DOHH2 (cell line): ENCODE data around the gene FAAP20.

ENCODE experiments used
- H3F3A ChIP-seq: fragments of 200-600 bp; sonication (generic), shearing (Covaris generic); 2 replicates; pipeline ENCODE4 v1.6.0; 2016; ENCODE audit warnings: antibody characterized with exemption, mild to moderate bottlenecking; ENCODE audit not compliant: control insufficient read depth, insufficient read depth
- H3K27ac ChIP-seq: fragments of 200-600 bp; sonication (generic); 2 replicates; pipeline ENCODE4 v1.5.1; 2014; ENCODE audit warnings: low read depth, mild to moderate bottlenecking, low read length, moderate library complexity
- H3K27me3 ChIP-seq: fragments of 200-600 bp; sonication (generic); 2 replicates; pipeline ENCODE4 v1.6.1; 2014; ENCODE audit warnings: mild to moderate bottlenecking, low read length, mixed read lengths; ENCODE audit not compliant: control insufficient read depth
- H3K36me3 ChIP-seq: fragments of 200-600 bp; sonication (generic); 2 replicates; pipeline ENCODE4 v1.6.1; 2014; ENCODE audit warnings: mild to moderate bottlenecking, low read length, moderate library complexity, mixed read lengths; ENCODE audit not compliant: control insufficient read depth
- H3K4me1 ChIP-seq: fragments of 200-600 bp; sonication (generic); 2 replicates; pipeline ENCODE4 v1.6.1; 2014; ENCODE audit warnings: mild to moderate bottlenecking, low read length, mixed read lengths; ENCODE audit not compliant: control insufficient read depth
- H3K4me2 ChIP-seq: fragments of 200-600 bp; sonication (generic); 2 replicates; pipeline ENCODE4 v1.6.0; 2014; ENCODE audit warnings: mild to moderate bottlenecking, low read length, moderate library complexity
- H3K4me3 ChIP-seq: fragments of 200-600 bp; sonication (generic); 2 replicates; pipeline ENCODE4 v1.5.1; 2014; ENCODE audit warnings: mild to moderate bottlenecking, low read length, mixed read lengths
- H3K79me2 ChIP-seq: fragments of 200-600 bp; sonication (generic); 2 replicates; pipeline ENCODE4 v1.6.1; 2014; ENCODE audit warnings: mild to moderate bottlenecking, low read length, mixed read lengths; ENCODE audit not compliant: control insufficient read depth
- H3K9me2 ChIP-seq: fragments of 200-600 bp; sonication (generic); replicated peaks from 2 replicates; pipeline ENCODE4 v1.6.1; 2014; ENCODE audit warnings: mild to moderate bottlenecking, low read length, mixed read lengths; ENCODE audit not compliant: control insufficient read depth
- H3K9me3 ChIP-seq: fragments of 200-600 bp; sonication (generic); 2 replicates; pipeline ENCODE4 v1.6.1; 2014; ENCODE audit warnings: antibody characterized with exemption, low read length, mixed read lengths; ENCODE audit not compliant: control insufficient read depth, insufficient read depth
- H4K20me1 ChIP-seq: fragments of 200-600 bp; sonication (generic); 2 replicates; pipeline ENCODE4 v1.6.0; 2014; ENCODE audit warnings: low read depth, mild to moderate bottlenecking, antibody characterized with exemption, low read length, moderate library complexity; ENCODE audit not compliant: control insufficient read depth, insufficient read depth
- EZH2phosphoT487 ChIP-seq: fragments of 200-600 bp; sonication (generic); IDR thresholded peaks from 2 replicates; pipeline ENCODE4 v1.6.1; 2017; ENCODE audit warnings: borderline replicate concordance, mild to moderate bottlenecking, antibody characterized with exemption, low read length, moderate library complexity, mixed read lengths
- TF ChIP-seq, protein P1 (sequence below): fragments of 200-600 bp; sonication (generic); IDR thresholded peaks from one replicate; pipeline ENCODE4 v1.5.1; 2014; ENCODE audit warnings: antibody characterized with exemption, mild to moderate bottlenecking, low read depth, low read length; ENCODE audit not compliant: poor library complexity, severe bottlenecking

FAAP20 gene

DNA sequence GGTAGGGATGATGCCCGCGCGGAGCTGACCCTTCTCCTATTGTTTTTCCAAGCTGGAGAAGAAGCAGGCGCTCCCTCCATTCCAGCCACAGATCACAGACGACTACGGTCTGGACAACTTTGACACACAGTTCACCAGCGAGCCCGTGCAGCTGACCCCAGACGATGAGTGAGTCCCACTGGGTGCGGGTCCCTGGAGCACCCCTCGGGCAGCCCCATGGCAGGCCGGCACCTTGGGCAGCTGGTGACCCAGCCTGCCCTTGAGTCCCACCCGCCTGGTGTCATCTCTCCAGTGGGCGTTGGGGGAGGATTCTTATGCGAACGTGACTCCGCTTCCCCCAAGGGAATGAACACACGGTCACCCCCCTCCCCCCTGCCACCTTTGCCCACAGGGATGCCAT lies 10.0 kb downstream of the FAAP20 start:
- Histone ChIP-seq H3K79me2 (no peaks in the 10 kb centered on the region), H3K27ac (no peak overlapping the region), H3K4me1 (peaks cover 3% of the 10 kb centered on the region), H3K9me3 (no peaks in the 10 kb centered on the region), H3F3A (no peaks in the 10 kb centered on the region), H4K20me1 (no peaks in the 10 kb centered on the region), H3K27me3 (no peaks in the 10 kb centered on the region), H3K4me3 (no peak overlapping the region), H3K9me2 (no peaks in the 10 kb centered on the region), H3K4me2 (no peak overlapping the region), H3K36me3 (no peaks in the 10 kb centered on the region)
- TF ChIP-seq EZH2phosphoT487 = no peak

DNA sequence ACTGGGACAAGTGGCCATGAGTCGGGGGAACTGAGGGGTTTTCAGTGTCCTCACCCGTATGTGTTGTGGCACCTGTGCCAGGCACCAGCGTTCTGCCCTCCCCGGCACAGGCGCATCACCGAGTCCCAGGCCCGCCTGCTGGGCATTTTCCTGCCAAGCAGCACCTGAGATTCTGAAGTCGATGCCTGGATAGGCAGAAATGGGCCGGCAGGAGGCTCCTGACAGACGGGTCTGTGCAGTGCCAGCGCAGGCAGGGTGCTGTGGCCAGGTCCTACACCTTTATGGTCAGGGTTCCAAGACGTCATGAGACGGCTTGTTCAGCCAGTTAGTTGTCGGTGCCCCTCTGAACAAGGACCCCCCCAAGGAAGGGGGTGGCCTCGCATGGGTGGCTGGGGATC lies 10.6 kb downstream of the FAAP20 start:
- Histone ChIP-seq H3K27ac (no peak overlapping the region), H3K9me3 (no peaks in the 10 kb centered on the region), H3F3A (no peaks in the 10 kb centered on the region), H3K4me1 (no peaks in the 10 kb centered on the region), H3K4me2 (no peak overlapping the region), H3K4me3 (no peak overlapping the region), H3K27me3 (no peaks in the 10 kb centered on the region), H3K9me2 (no peaks in the 10 kb centered on the region), H3K36me3 (no peaks in the 10 kb centered on the region), H4K20me1 (no peaks in the 10 kb centered on the region), H3K79me2 (no peaks in the 10 kb centered on the region)
- TF ChIP-seq, protein P1, sequence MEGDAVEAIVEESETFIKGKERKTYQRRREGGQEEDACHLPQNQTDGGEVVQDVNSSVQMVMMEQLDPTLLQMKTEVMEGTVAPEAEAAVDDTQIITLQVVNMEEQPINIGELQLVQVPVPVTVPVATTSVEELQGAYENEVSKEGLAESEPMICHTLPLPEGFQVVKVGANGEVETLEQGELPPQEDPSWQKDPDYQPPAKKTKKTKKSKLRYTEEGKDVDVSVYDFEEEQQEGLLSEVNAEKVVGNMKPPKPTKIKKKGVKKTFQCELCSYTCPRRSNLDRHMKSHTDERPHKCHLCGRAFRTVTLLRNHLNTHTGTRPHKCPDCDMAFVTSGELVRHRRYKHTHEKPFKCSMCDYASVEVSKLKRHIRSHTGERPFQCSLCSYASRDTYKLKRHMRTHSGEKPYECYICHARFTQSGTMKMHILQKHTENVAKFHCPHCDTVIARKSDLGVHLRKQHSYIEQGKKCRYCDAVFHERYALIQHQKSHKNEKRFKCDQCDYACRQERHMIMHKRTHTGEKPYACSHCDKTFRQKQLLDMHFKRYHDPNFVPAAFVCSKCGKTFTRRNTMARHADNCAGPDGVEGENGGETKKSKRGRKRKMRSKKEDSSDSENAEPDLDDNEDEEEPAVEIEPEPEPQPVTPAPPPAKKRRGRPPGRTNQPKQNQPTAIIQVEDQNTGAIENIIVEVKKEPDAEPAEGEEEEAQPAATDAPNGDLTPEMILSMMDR = no peak
- TF ChIP-seq EZH2phosphoT487 = no peak

DNA sequence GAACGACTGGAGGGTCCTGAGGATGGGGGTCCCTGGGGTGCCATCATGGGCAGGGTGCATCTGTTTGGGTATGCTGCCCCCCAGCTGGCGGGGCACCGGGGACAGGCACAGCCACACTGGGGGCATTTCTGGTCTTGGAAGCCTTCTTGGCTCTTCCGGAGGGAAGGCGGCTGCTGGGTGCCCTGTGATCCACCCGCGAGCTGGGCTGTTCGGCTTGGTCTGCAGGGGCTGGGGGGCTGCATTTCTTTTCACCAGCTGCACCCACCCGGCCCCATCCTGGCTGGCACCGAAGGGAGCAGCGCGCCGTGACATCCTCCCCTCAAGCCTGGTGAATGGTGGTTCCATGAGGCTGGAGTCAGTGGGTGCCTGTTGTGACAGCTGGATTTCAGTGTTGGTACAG lies 12.2 kb downstream of the FAAP20 start:
- Histone ChIP-seq H3K36me3 (no peaks in the 10 kb centered on the region), H4K20me1 (no peaks in the 10 kb centered on the region), H3K27ac (no peak overlapping the region), H3K4me1 (no peaks in the 10 kb centered on the region), H3K79me2 (no peaks in the 10 kb centered on the region), H3K27me3 (no peaks in the 10 kb centered on the region), H3F3A (no peaks in the 10 kb centered on the region), H3K9me3 (no peaks in the 10 kb centered on the region), H3K9me2 (no peaks in the 10 kb centered on the region), H3K4me2 (no peak overlapping the region), H3K4me3 (no peak overlapping the region)
- TF ChIP-seq, protein P1 = no peak
- no peak for TF ChIP-seq EZH2phosphoT487

DNA sequence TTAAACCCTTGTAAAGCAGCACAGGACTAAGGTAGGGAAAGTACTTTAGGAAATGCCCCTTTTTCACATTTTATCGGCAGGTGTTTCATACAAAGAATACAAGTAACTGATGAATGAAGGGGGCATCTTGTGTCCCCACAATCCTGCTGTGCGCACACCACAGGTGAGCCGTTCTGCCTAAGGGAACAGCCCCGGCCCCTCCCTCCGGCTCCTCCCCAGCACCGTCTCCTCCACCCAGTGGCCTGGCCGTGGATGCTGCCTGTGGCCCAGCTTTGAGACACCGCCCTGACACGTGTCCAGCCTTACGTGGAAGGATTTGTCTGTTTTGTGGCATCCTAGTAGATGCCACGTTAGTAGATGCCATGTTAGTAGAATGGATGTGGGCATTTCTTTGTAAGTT lies 12.8 kb downstream of the FAAP20 start:
- no peaks in the 10 kb centered on the region for H4K20me1 ChIP-seq
- no peaks in the 10 kb centered on the region for H3F3A ChIP-seq
- no peak overlapping the region for H3K27ac ChIP-seq
- no peaks in the 10 kb centered on the region for H3K27me3 ChIP-seq
- no peak overlapping the region for H3K4me2 ChIP-seq
- no peak overlapping the region for H3K4me3 ChIP-seq
- H3K9me3 ChIP-seq = no peaks in the 10 kb centered on the region
- no peak for TF ChIP-seq EZH2phosphoT487
- TF ChIP-seq, protein P1 = no peak
- H3K4me1 ChIP-seq = no peaks in the 10 kb centered on the region
- H3K9me2 ChIP-seq = no peaks in the 10 kb centered on the region
- no peaks in the 10 kb centered on the region for H3K79me2 ChIP-seq
- no peaks in the 10 kb centered on the region for H3K36me3 ChIP-seq
